SK-N-SH (cell line): ENCODE measurements around the gene JAZF1. TPM values are rescaled to one million over a fixed set of nuclear protein-coding genes. Genes with fewer than 3 reads are reported as not detected.

ENCODE experiments used
- CTCF ChIA-PET: fragments of 300-600, 350-600 bp; formaldehyde crosslinking; extraction: SDS; loops from one replicate; lab custom pipeline; 2021; lab: Yijun Ruan, JAX
- POLR2A ChIA-PET: fragments of 350-600 bp; sonication (Branson Sonifier 250); formaldehyde crosslinking; extraction: SDS; loops from one replicate; lab custom pipeline; 2020; ENCODE audit warnings: antibody characterized with exemption, inconsistent platforms; lab: Yijun Ruan, JAX
- DNase-seq: peaks from one replicate; pipeline ENCODE4 v3.0.0; 2012
- H2AFZ ChIP-seq: fragments of 200-600 bp; sonication (generic); 2 replicates; pipeline ENCODE4 v1.8.1; 2016; ENCODE audit warnings: antibody characterized with exemption, mild to moderate bottlenecking, low read depth
- H3F3A ChIP-seq: fragments of 200-600 bp; sonication (generic); replicated peaks from 2 replicates; pipeline ENCODE3; 2016; ENCODE audit warnings: antibody characterized with exemption, mild to moderate bottlenecking; ENCODE audit not compliant: insufficient read depth
- H3K27ac ChIP-seq, 2 experiments: fragments of 200-500 bp in 1 of 2; fragments of 200-600 bp in 1 of 2; sonication (Bioruptor generic) in 1 of 2; sonication (generic), shearing (Covaris generic) in 1 of 2; 2 replicates each; pipeline versions ENCODE4 v1.5.1 to v1.6.1; 2014 to 2016; ENCODE audit warnings: low read depth in 2 of 2, inconsistent platforms in 1 of 2, low read length in 1 of 2, mild to moderate bottlenecking in 1 of 2, mixed read lengths in 1 of 2
- H3K27me3 ChIP-seq: fragments of 200-600 bp; sonication (generic), shearing (Covaris generic); 2 replicates; pipeline ENCODE4 v1.6.1; 2016; ENCODE audit warnings: mixed run types; ENCODE audit not compliant: insufficient read depth
- H3K36me3 ChIP-seq, 2 experiments: fragments of 200-500 bp in 1 of 2; fragments of 200-600 bp in 1 of 2; sonication (Bioruptor generic) in 1 of 2; sonication (generic) in 1 of 2; replicated peaks in 1 of 2; 2 replicates each; pipeline versions ENCODE3 to v1.5.1; 2014 to 2016; ENCODE audit warnings: low read length in 1 of 2, mild to moderate bottlenecking in 1 of 2; ENCODE audit not compliant: insufficient read depth in 2 of 2, control insufficient read depth in 1 of 2
- H3K4me1 ChIP-seq, 2 experiments: fragments of 200-500 bp in 1 of 2; fragments of 200-600 bp in 1 of 2; sonication (Bioruptor generic) in 1 of 2; sonication (generic), shearing (Covaris generic) in 1 of 2; 2 replicates each; pipeline versions ENCODE4 v1.5.1 to v1.6.1; 2014 to 2016; ENCODE audit warnings: low read depth in 1 of 2, low read length in 1 of 2, mixed run types in 1 of 2; ENCODE audit not compliant: insufficient read depth in 2 of 2, control insufficient read depth in 1 of 2
- H3K4me2 ChIP-seq: fragments of 200-600 bp; sonication (generic), shearing (Covaris generic); 2 replicates; pipeline ENCODE4 v1.6.1; 2017; ENCODE audit warnings: mixed run types
- H3K4me3 ChIP-seq, 2 experiments: fragments of 200-500 bp in 1 of 2; fragments of 200-600 bp in 1 of 2; sonication (Bioruptor generic) in 1 of 2; sonication (generic), shearing (Covaris generic) in 1 of 2; 2 replicates each; pipeline versions ENCODE4 v1.5.1 to v1.8.1; 2014 to 2016; ENCODE audit warnings: low read depth in 2 of 2, inconsistent platforms in 1 of 2, low read length in 1 of 2, mild to moderate bottlenecking in 1 of 2, mixed read lengths in 1 of 2, moderate library complexity in 1 of 2
- H3K79me2 ChIP-seq: fragments of 200-600 bp; sonication (generic); 2 replicates; pipeline ENCODE4 v1.8.1; 2017; ENCODE audit warnings: mild to moderate bottlenecking; ENCODE audit not compliant: insufficient read depth
- H3K9ac ChIP-seq: fragments of 200-600 bp; sonication (generic); 2 replicates; pipeline ENCODE4 v1.6.1; 2017; ENCODE audit warnings: mixed run types
- H3K9me2 ChIP-seq: fragments of 200-600 bp; sonication (generic); 2 replicates; pipeline ENCODE4 v1.6.1; 2017; ENCODE audit warnings: mixed run types
- H3K9me3 ChIP-seq: fragments of 200-600 bp; sonication (generic); 2 replicates; pipeline ENCODE4 v1.6.1; 2017; ENCODE audit warnings: mixed run types, mild to moderate bottlenecking, moderate library complexity
- H4K20me1 ChIP-seq: fragments of 200-600 bp; sonication (generic); 2 replicates; pipeline ENCODE4 v1.6.1; 2017; ENCODE audit warnings: mild to moderate bottlenecking, mixed run types; ENCODE audit not compliant: insufficient read depth
- CHD2 ChIP-seq: fragments of 150-350 bp; IDR thresholded peaks from 2 replicates; pipeline ENCODE4 v1.6.1; 2018; ENCODE audit warnings: low read length; ENCODE audit not compliant: partially characterized antibody
- ELF1 ChIP-seq: IDR thresholded peaks from 2 replicates; pipeline ENCODE4 v1.4.0; 2012
- FOXJ3 ChIP-seq: sonication (generic); formaldehyde crosslinking; IDR thresholded peaks from 2 replicates; pipeline ENCODE4 v1.5.1; 2020; ENCODE audit warnings: mild to moderate bottlenecking, missing genetic modification reagents
- FOXM1 ChIP-seq: IDR thresholded peaks from 2 replicates; pipeline ENCODE4 v1.4.0; 2012; ENCODE audit warnings: low read depth, mild to moderate bottlenecking
- PBX3 ChIP-seq: IDR thresholded peaks from 2 replicates; pipeline ENCODE4; 2012
- SIN3A ChIP-seq: IDR thresholded peaks from 2 replicates; pipeline ENCODE4 v1.6.1; 2012; ENCODE audit warnings: low read depth, mild to moderate bottlenecking, low read length, moderate library complexity, borderline replicate concordance
- TAF1 ChIP-seq: IDR thresholded peaks from 2 replicates; pipeline ENCODE4 v1.6.1; 2012; ENCODE audit warnings: low read depth, mild to moderate bottlenecking, low read length, moderate library complexity, borderline replicate concordance
- YY1 ChIP-seq: IDR thresholded peaks from 2 replicates; pipeline ENCODE4 v1.4.0; 2012; ENCODE audit warnings: low read depth, mild to moderate bottlenecking
- WGBS: methylation state at CpG from one replicate; pipeline ENCODE4 v1.1.6; 2017; ENCODE audit warnings: low lambda C conversion rate; 5-methylcytosine and 5-hydroxymethylcytosine counted together
- polyA plus RNA-seq, 3 experiments: library from polyadenylated mRNA; depleted of rRNA; stranded (reverse); fragments of >200 nt; gene quantifications; 2 replicates each; pipeline ENCODE4 v1.2.3, GENCODE V29; 2012
- TF ChIP-seq, protein P1 (sequence below): IDR thresholded peaks from 2 replicates; pipeline ENCODE4 v1.6.1; 2012; ENCODE audit warnings: mild to moderate bottlenecking, low read depth, low read length, moderate library complexity
- TF ChIP-seq, protein P2 (sequence below): fragments of 200-600 bp; sonication (generic); IDR thresholded peaks from 2 replicates; pipeline ENCODE4 v1.6.1; 2017; ENCODE audit warnings: antibody characterized with exemption, mild to moderate bottlenecking, moderate library complexity
- TF ChIP-seq, protein P3 (sequence below): fragments of 150-350 bp; IDR thresholded peaks from 2 replicates; pipeline ENCODE4 v1.6.1; 2017; ENCODE audit warnings: antibody characterized with exemption, low read length, low read depth, borderline replicate concordance

Gene JAZF1
- polyA plus RNA-seq, 1 of the 3 experiments (the other 2 are of a cell fraction) = 1.7 TPM

- ChIA-PET POLR2A (no interaction called here), CTCF (interaction anchor here (1.3 to 1.9 kb wide), 2 partner anchors 10 to 17 kb away, joined by 4 to 5 read pairs; no protein-coding TSS in a partner anchor)
- H3K4me2 ChIP-seq = no peak overlapping the region
These were observed 236.0 kb downstream of the JAZF1 start for GRCh38 chr7:27944643-27945042.

DNA sequence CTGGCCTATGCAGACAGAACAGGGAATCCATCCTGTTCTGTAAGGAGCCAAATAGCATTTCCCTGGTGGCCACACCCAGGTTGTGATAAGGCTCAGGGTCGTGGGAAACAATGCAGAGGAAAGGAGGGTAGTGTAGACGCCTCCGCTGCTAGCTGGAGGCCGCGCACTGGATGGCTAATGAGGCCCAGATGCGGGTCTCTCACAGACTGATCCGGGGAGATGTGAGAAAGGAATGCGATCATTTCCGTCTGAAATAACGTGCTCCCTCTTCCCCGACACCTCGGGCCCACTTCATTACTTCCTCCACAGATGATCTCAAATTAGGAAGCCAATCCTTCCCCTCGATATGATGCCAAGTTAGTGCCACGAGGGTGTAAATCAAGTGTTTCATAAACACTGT lies 237.4 kb downstream of the JAZF1 start:
- CTCF ChIA-PET = interaction anchor here (0.9 kb wide), 1 partner anchor 22 kb away, joined by 3 read pairs; no protein-coding TSS in a partner anchor
- peaks cover 0 to 4% of the 10 kb centered on the region in 2 experiments; a peak in 1 of 4 replicates for H3K4me1 ChIP-seq
- TF ChIP-seq YY1 (no peak), CHD2 (no peak), TAF1 (no peak), PBX3 (no peak), FOXM1 (no peak)
- TF ChIP-seq, protein P1, sequence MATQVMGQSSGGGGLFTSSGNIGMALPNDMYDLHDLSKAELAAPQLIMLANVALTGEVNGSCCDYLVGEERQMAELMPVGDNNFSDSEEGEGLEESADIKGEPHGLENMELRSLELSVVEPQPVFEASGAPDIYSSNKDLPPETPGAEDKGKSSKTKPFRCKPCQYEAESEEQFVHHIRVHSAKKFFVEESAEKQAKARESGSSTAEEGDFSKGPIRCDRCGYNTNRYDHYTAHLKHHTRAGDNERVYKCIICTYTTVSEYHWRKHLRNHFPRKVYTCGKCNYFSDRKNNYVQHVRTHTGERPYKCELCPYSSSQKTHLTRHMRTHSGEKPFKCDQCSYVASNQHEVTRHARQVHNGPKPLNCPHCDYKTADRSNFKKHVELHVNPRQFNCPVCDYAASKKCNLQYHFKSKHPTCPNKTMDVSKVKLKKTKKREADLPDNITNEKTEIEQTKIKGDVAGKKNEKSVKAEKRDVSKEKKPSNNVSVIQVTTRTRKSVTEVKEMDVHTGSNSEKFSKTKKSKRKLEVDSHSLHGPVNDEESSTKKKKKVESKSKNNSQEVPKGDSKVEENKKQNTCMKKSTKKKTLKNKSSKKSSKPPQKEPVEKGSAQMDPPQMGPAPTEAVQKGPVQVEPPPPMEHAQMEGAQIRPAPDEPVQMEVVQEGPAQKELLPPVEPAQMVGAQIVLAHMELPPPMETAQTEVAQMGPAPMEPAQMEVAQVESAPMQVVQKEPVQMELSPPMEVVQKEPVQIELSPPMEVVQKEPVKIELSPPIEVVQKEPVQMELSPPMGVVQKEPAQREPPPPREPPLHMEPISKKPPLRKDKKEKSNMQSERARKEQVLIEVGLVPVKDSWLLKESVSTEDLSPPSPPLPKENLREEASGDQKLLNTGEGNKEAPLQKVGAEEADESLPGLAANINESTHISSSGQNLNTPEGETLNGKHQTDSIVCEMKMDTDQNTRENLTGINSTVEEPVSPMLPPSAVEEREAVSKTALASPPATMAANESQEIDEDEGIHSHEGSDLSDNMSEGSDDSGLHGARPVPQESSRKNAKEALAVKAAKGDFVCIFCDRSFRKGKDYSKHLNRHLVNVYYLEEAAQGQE = no peak

More at GRCh38 chr7:27944643-27945042, 236.0 kb downstream of the JAZF1 start:
- no peaks in the 10 kb centered on the region for H3F3A ChIP-seq
- no peak overlapping the region for H3K4me3 ChIP-seq
- no peaks in the 10 kb centered on the region for H3K36me3 ChIP-seq
- H3K79me2 ChIP-seq = no peaks in the 10 kb centered on the region
- H2AFZ ChIP-seq = no peak overlapping the region
- H3K27me3 ChIP-seq = no peaks in the 10 kb centered on the region
- no peaks in the 10 kb centered on the region for H3K9me2 ChIP-seq
- no peaks in the 10 kb centered on the region for H4K20me1 ChIP-seq
- peaks cover 0 to 4% of the 10 kb centered on the region in 2 experiments; a peak in 1 of 4 replicates for H3K4me1 ChIP-seq
- no peak for DNase-seq
- no peak overlapping the region for H3K9ac ChIP-seq
- H3K9me3 ChIP-seq = no peaks in the 10 kb centered on the region
- TF ChIP-seq FOXJ3 (CRISPR knock-in tag) (no peak), ELF1 (no peak), SIN3A (no peak)
- TF ChIP-seq, protein P1 = no peak
- TF ChIP-seq, protein P2, sequence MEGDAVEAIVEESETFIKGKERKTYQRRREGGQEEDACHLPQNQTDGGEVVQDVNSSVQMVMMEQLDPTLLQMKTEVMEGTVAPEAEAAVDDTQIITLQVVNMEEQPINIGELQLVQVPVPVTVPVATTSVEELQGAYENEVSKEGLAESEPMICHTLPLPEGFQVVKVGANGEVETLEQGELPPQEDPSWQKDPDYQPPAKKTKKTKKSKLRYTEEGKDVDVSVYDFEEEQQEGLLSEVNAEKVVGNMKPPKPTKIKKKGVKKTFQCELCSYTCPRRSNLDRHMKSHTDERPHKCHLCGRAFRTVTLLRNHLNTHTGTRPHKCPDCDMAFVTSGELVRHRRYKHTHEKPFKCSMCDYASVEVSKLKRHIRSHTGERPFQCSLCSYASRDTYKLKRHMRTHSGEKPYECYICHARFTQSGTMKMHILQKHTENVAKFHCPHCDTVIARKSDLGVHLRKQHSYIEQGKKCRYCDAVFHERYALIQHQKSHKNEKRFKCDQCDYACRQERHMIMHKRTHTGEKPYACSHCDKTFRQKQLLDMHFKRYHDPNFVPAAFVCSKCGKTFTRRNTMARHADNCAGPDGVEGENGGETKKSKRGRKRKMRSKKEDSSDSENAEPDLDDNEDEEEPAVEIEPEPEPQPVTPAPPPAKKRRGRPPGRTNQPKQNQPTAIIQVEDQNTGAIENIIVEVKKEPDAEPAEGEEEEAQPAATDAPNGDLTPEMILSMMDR = no peak
- TF ChIP-seq, protein P3, sequence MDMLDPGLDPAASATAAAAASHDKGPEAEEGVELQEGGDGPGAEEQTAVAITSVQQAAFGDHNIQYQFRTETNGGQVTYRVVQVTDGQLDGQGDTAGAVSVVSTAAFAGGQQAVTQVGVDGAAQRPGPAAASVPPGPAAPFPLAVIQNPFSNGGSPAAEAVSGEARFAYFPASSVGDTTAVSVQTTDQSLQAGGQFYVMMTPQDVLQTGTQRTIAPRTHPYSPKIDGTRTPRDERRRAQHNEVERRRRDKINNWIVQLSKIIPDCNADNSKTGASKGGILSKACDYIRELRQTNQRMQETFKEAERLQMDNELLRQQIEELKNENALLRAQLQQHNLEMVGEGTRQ = no peak
- WGBS = 87% methylated on average over 6 of the region's 6 CpGs
- no peak overlapping the region for H3K27ac ChIP-seq

More for the DNA sequence above, 237.4 kb downstream of the JAZF1 start:
- no peaks in the 10 kb centered on the region for H3K27me3 ChIP-seq
- no peak overlapping the region for H3K4me2 ChIP-seq
- 87% methylated on average over 14 of the region's 14 CpGs for WGBS
- no peaks in the 10 kb centered on the region for H3K9me3 ChIP-seq
- no peak overlapping the region for H2AFZ ChIP-seq
- no peaks in the 10 kb centered on the region for H3F3A ChIP-seq
- H3K27ac ChIP-seq = no peak overlapping the region
- H4K20me1 ChIP-seq = no peaks in the 10 kb centered on the region
- DNase-seq = no peak
- H3K9me2 ChIP-seq = no peaks in the 10 kb centered on the region
- no peak overlapping the region for H3K4me3 ChIP-seq
- POLR2A ChIA-PET = no interaction called here
- H3K9ac ChIP-seq = no peak overlapping the region
- H3K36me3 ChIP-seq = no peaks in the 10 kb centered on the region
- no peaks in the 10 kb centered on the region for H3K79me2 ChIP-seq
